Endothelial cell of umbilical vein (primary cell): Measurements from ENCODE around the gene PTDSS2. TPM values are rescaled to one million over a fixed set of nuclear protein-coding genes. Genes with fewer than 3 reads are reported as not detected.

ENCODE experiments used
- BruUV-seq: library from RNA; stranded (reverse); fragments of 400-500 nt; replicated peaks from 2 replicates; lab custom pipeline; 2021; lab: Mats Ljungman, UMichigan
- CTCF ChIA-PET: fragments of 300-600, 350-600 bp; sonication (Branson Sonifier 250); formaldehyde crosslinking; loops from one replicate; lab custom pipeline; 2021; ENCODE audit warnings: antibody characterized with exemption, inconsistent platforms; lab: Charles Lee
- POLR2A ChIA-PET: fragments of 300-600, 350-600 bp; sonication (Branson Sonifier 250); formaldehyde crosslinking; loops from one replicate; lab custom pipeline; 2021; ENCODE audit warnings: antibody characterized with exemption, inconsistent platforms; lab: Charles Lee
- DNase-seq: peaks from one replicate; pipeline ENCODE4 v3.0.0-alpha.2; 2011; ENCODE audit warnings: low read depth, low spot score
- FAIRE-seq: peaks from 2 replicates; lab custom pipeline; 2011; peaks lifted over from hg19 to GRCh38; lab: Jason Lieb, UNC
- H2AFZ ChIP-seq: 2 replicates; pipeline ENCODE4 v1.6.0; 2012; ENCODE audit warnings: low read depth, low read length, control low read depth, inconsistent platforms
- H3K27ac ChIP-seq: 2 replicates; pipeline ENCODE4 v1.5.1; 2011; ENCODE audit warnings: low read depth, mild to moderate bottlenecking, control low read depth, low read length, moderate library complexity; ENCODE audit not compliant: insufficient read depth
- H3K27me3 ChIP-seq, 2 experiments: 2 replicates each; pipeline versions ENCODE4 v1.6.0 to v1.6.1; 2011; ENCODE audit warnings: low read length in 2 of 2, mixed read lengths in 1 of 2; ENCODE audit not compliant: control insufficient read depth in 2 of 2, insufficient read depth in 2 of 2
- H3K36me3 ChIP-seq, 2 experiments: 2 replicates in 1 of 2; 3 replicates in 1 of 2; pipeline ENCODE4 v1.5.1; 2011; ENCODE audit warnings: low read length in 2 of 2, mild to moderate bottlenecking in 1 of 2, moderate library complexity in 1 of 2; ENCODE audit not compliant: control insufficient read depth in 2 of 2, insufficient read depth in 2 of 2; ENCODE audit errors: extremely low read depth in 1 of 2
- H3K4me1 ChIP-seq: 3 replicates; pipeline ENCODE4 v1.5.1; 2011; ENCODE audit warnings: mild to moderate bottlenecking, low read length; ENCODE audit not compliant: control insufficient read depth, insufficient read depth; ENCODE audit errors: extremely low read depth
- H3K4me2 ChIP-seq: 2 replicates; pipeline ENCODE4 v1.6.1; 2011; ENCODE audit warnings: low read length, control low read depth, mixed read lengths; ENCODE audit not compliant: insufficient read depth
- H3K4me3 ChIP-seq, 3 experiments: fragments of 200-600 bp in 1 of 3; sonication (generic), shearing (Covaris generic) in 1 of 3; replicated peaks in 1 of 3; 2 replicates each; pipeline ENCODE4 v1.5.1; 2011 to 2016; ENCODE audit warnings: control low read depth in 3 of 3, low read length in 3 of 3, mild to moderate bottlenecking in 2 of 3, inconsistent platforms in 1 of 3, low read depth in 1 of 3, moderate library complexity in 1 of 3; ENCODE audit not compliant: insufficient read depth in 1 of 3
- H3K79me2 ChIP-seq: 2 replicates; pipeline ENCODE4 v1.6.0; 2012; ENCODE audit warnings: low read length, inconsistent platforms; ENCODE audit not compliant: control insufficient read depth, insufficient read depth
- H3K9ac ChIP-seq: replicated peaks from 2 replicates; pipeline ENCODE3; 2011; ENCODE audit warnings: low read length, control low read depth; ENCODE audit not compliant: insufficient read depth; ENCODE audit errors: extremely low read depth
- H3K9me1 ChIP-seq: replicated peaks from 3 replicates; pipeline ENCODE4 v1.6.0; 2011; ENCODE audit warnings: mild to moderate bottlenecking, low read length; ENCODE audit not compliant: control insufficient read depth, insufficient read depth; ENCODE audit errors: extremely low read depth
- H3K9me3 ChIP-seq: replicated peaks from 2 replicates; pipeline ENCODE4 v1.5.1; 2012; ENCODE audit warnings: low read length, inconsistent platforms; ENCODE audit not compliant: control insufficient read depth, insufficient read depth
- H4K20me1 ChIP-seq: replicated peaks from 2 replicates; pipeline ENCODE3; 2011; ENCODE audit warnings: mild to moderate bottlenecking, low read length; ENCODE audit not compliant: control insufficient read depth, insufficient read depth; ENCODE audit errors: extremely low read depth
- CTCF ChIP-seq, 2 donors: IDR thresholded peaks; 1 replicate in 1 of 2; 2 replicates in 1 of 2; pipeline ENCODE4 v1.5.1; 2011; ENCODE audit warnings: low read length in 2 of 2, mild to moderate bottlenecking in 2 of 2, moderate library complexity in 2 of 2, control low read depth in 1 of 2, inconsistent platforms in 1 of 2, low read depth in 1 of 2; ENCODE audit not compliant: insufficient read depth in 1 of 2; ENCODE audit errors: extremely low read depth in 1 of 2
- EZH2 ChIP-seq: IDR thresholded peaks from 2 replicates; pipeline ENCODE4 v1.6.1; 2012; ENCODE audit warnings: borderline replicate concordance, low read depth, mild to moderate bottlenecking, moderate library complexity, low read length, inconsistent platforms; ENCODE audit not compliant: severe bottlenecking
- FOS ChIP-seq: IDR thresholded peaks from 2 replicates; pipeline ENCODE4 v1.6.1; 2011; ENCODE audit warnings: mild to moderate bottlenecking, low read length, moderate library complexity, borderline replicate concordance; ENCODE audit not compliant: insufficient read depth
- GATA2 ChIP-seq: IDR thresholded peaks from 2 replicates; pipeline ENCODE4 v1.7.0; 2011; ENCODE audit warnings: low read depth, mild to moderate bottlenecking, moderate library complexity, mixed read lengths, low read length; ENCODE audit not compliant: insufficient read length, insufficient read depth
- JUN ChIP-seq: IDR thresholded peaks from 2 replicates; pipeline ENCODE4 v1.6.1; 2011; ENCODE audit warnings: borderline replicate concordance, low read depth; ENCODE audit not compliant: insufficient read length, insufficient read depth
- MAX ChIP-seq: IDR thresholded peaks from 2 replicates; pipeline ENCODE4 v1.6.1; 2011; ENCODE audit not compliant: insufficient read depth, insufficient read length
- MYC ChIP-seq: IDR thresholded peaks from one replicate; pipeline ENCODE4 v1.6.1; 2011; ENCODE audit warnings: mild to moderate bottlenecking, low read depth, low read length
- POLR2A ChIP-seq: IDR thresholded peaks from 2 replicates; pipeline ENCODE4 v1.6.1; 2012; ENCODE audit warnings: low read depth, mild to moderate bottlenecking, control low read depth, low read length
- POLR2AphosphoS5 ChIP-seq: IDR thresholded peaks from 2 replicates; pipeline ENCODE4 v1.6.1; 2012; ENCODE audit warnings: low read depth, mild to moderate bottlenecking, control low read depth, low read length, moderate library complexity; ENCODE audit not compliant: insufficient read depth
- dilution Hi-C: fragments of 300-500 bp; cut with MboI; formaldehyde crosslinking; loops from one replicate; pipeline ENCODE4 v1.15.0; 2019; ENCODE audit warnings: low sequenced_read_pairs; ENCODE audit not compliant: extremely low pct_ligation_motif_present
- intact Hi-C: fragments of 100-400 bp; cut with micrococcal nuclease; formaldehyde crosslinking; loops from one replicate; pipeline ENCODE4 v1.10.0; 2022
- polyA plus RNA-seq, 4 experiments: library from polyadenylated mRNA; depleted of rRNA in 3 of 4; stranded (reverse) in 3 of 4; unstranded in 1 of 4; fragments of >200 nt; gene quantifications; 2 replicates each; pipeline versions ENCODE4 v1.2.1 to v1.2.3, GENCODE V29; 2011 to 2012; ENCODE audit warnings: missing spikeins in 1 of 4
- total RNA-seq: library from RNA; stranded (reverse); gene quantifications from 2 replicates; pipeline ENCODE4 v1.2.3, GENCODE V29; 2021

PTDSS2 gene
- total and polyA plus RNA-seq, 2 donors (not counting 3 experiments of a cell fraction or from before 2014, with no cell fraction given), result 41.4 to 46.8 TPM

- Histone ChIP-seq H2AFZ (no peak overlapping the region), H3K4me1 (peaks cover 8% of the 10 kb centered on the region), H3K79me2 (peaks cover 63% of the 10 kb centered on the region), H3K27me3 (no peaks in the 10 kb centered on the region), H3K36me3 (peaks cover 0 to 20% of the 10 kb centered on the region in 2 experiments), H3K9ac (no peak overlapping the region), H3K4me2 (no peak overlapping the region), H3K9me1 (no peaks in the 10 kb centered on the region), H3K27ac (no peak overlapping the region), H3K9me3 (no peaks in the 10 kb centered on the region), H4K20me1 (no peaks in the 10 kb centered on the region), H3K4me3 (no peak overlapping the region)
- CTCF ChIA-PET, result interaction anchor here (0.6 kb wide), 1 partner anchor 63 kb away, joined by 3 read pairs; no protein-coding TSS in a partner anchor
- BruUV-seq, result no TSS peak
- DNase-seq (no peak), FAIRE-seq (no peak)
- dilution Hi-C loops, result no loop called here
- intact Hi-C loops, result no loop called here
- POLR2A ChIA-PET, result no interaction called here
- TF ChIP-seq EZH2, result no peak
- no peak for TF ChIP-seq POLR2A
- no peak for TF ChIP-seq MYC
- no peak for TF ChIP-seq POLR2AphosphoS5
- no peak for TF ChIP-seq CTCF (IDR thresholded peaks at IDR 0.05; ENCODE audit: extremely low read depth in 1 of 2, insufficient read depth in 1 of 2, low read depth in 1 of 2, low read length in 2 of 2)
- TF ChIP-seq FOS, result no peak
- no peak for TF ChIP-seq GATA2
- TF ChIP-seq JUN, result no peak
- TF ChIP-seq MAX, result no peak
Measured at GRCh38 chr11:454801-455565, 4.9 kb downstream of the PTDSS2 start.
